ENCODE results near the gene DCHS2. TPM values are rescaled to one million over a fixed set of nuclear protein-coding genes. Genes with fewer than 3 reads are reported as not detected.

DCHS2 gene
- total RNA-seq, 1 experiment from 2014 or later, result not detected

GRCh38 chr4:154435895-154436294 is 55.7 kb downstream of the DCHS2 start:
- Histone ChIP-seq H3K9me2 (replicated peaks; ENCODE audit: insufficient read depth, low read length) (no peaks in the 10 kb centered on the region), H4K20me1 (ENCODE audit: insufficient read depth, low read depth, low read length) (no peaks in the 10 kb centered on the region), H3K4me1 (ENCODE audit: low read length) (no peaks in the 10 kb centered on the region), H3K9me3 (ENCODE audit: low read length) (no peaks in the 10 kb centered on the region), H3K27me3 (ENCODE audit: low read length) (no peaks in the 10 kb centered on the region), H3K4me3 (ENCODE audit: low read length) (no peak overlapping the region), H3K36me3 (ENCODE audit: insufficient read depth, low read length) (no peaks in the 10 kb centered on the region), H2AFZ (ENCODE audit: low read length) (no peak overlapping the region), H3K9ac (ENCODE audit: low read length) (no peak overlapping the region), H3K79me2 (ENCODE audit: low read length) (no peaks in the 10 kb centered on the region), H3K27ac (ENCODE audit: low read length) (no peak overlapping the region), H3K4me2 (ENCODE audit: low read depth, low read length, poor library complexity, severe bottlenecking) (no peak overlapping the region)
- no peak for DNase-seq

- no peaks in the 10 kb centered on the region for H4K20me1 ChIP-seq (ENCODE audit: insufficient read depth, low read depth, low read length)
- no peaks in the 10 kb centered on the region for H3K27me3 ChIP-seq (ENCODE audit: low read length)
Observed at GRCh38 chr4:154433543-154433942, 58.1 kb downstream of the DCHS2 start.

GRCh38 chr4:154429176-154429575 is 62.4 kb downstream of the DCHS2 start:
- no peak overlapping the region for H3K9ac ChIP-seq (ENCODE audit: low read length)
- no peaks in the 10 kb centered on the region for H3K79me2 ChIP-seq (ENCODE audit: low read length)
- H3K9me2 ChIP-seq (replicated peaks; ENCODE audit: insufficient read depth, low read length), result no peaks in the 10 kb centered on the region
- H3K4me2 ChIP-seq (ENCODE audit: low read depth, low read length, poor library complexity, severe bottlenecking), result no peak overlapping the region
- no peak for DNase-seq
- H3K4me3 ChIP-seq (ENCODE audit: low read length), result no peak overlapping the region
- no peaks in the 10 kb centered on the region for H4K20me1 ChIP-seq (ENCODE audit: insufficient read depth, low read depth, low read length)
- no peak overlapping the region for H3K27ac ChIP-seq (ENCODE audit: low read length)
- no peak overlapping the region for H2AFZ ChIP-seq (ENCODE audit: low read length)
- no peaks in the 10 kb centered on the region for H3K27me3 ChIP-seq (ENCODE audit: low read length)
- H3K36me3 ChIP-seq (ENCODE audit: insufficient read depth, low read length), result no peaks in the 10 kb centered on the region
- H3K9me3 ChIP-seq (ENCODE audit: low read length), result no peaks in the 10 kb centered on the region
- no peaks in the 10 kb centered on the region for H3K4me1 ChIP-seq (ENCODE audit: low read length)

More at GRCh38 chr4:154433543-154433942, 58.1 kb downstream of the DCHS2 start:
- Histone ChIP-seq H3K79me2 (ENCODE audit: low read length) (no peaks in the 10 kb centered on the region), H3K9me3 (ENCODE audit: low read length) (no peaks in the 10 kb centered on the region), H3K4me3 (ENCODE audit: low read length) (no peak overlapping the region), H3K27ac (ENCODE audit: low read length) (no peak overlapping the region), H3K9me2 (replicated peaks; ENCODE audit: insufficient read depth, low read length) (no peaks in the 10 kb centered on the region), H3K9ac (ENCODE audit: low read length) (no peak overlapping the region), H3K4me1 (ENCODE audit: low read length) (no peaks in the 10 kb centered on the region), H3K4me2 (ENCODE audit: low read depth, low read length, poor library complexity, severe bottlenecking) (no peak overlapping the region), H2AFZ (ENCODE audit: low read length) (no peak overlapping the region), H3K36me3 (ENCODE audit: insufficient read depth, low read length) (no peaks in the 10 kb centered on the region)
- DNase-seq, result no peak

- no peak overlapping the region for H3K4me3 ChIP-seq (ENCODE audit: low read length)
Observed at GRCh38 chr4:154427149-154427548, 64.5 kb downstream of the DCHS2 start.

GRCh38 chr4:154425514-154425913 is 66.1 kb downstream of the DCHS2 start:
- Histone ChIP-seq H3K9ac (ENCODE audit: low read length) (no peak overlapping the region), H3K4me2 (ENCODE audit: low read depth, low read length, poor library complexity, severe bottlenecking) (no peak overlapping the region), H3K9me2 (replicated peaks; ENCODE audit: insufficient read depth, low read length) (no peaks in the 10 kb centered on the region), H3K27ac (ENCODE audit: low read length) (no peak overlapping the region), H2AFZ (ENCODE audit: low read length) (no peak overlapping the region), H3K27me3 (ENCODE audit: low read length) (no peaks in the 10 kb centered on the region), H3K4me1 (ENCODE audit: low read length) (no peaks in the 10 kb centered on the region), H4K20me1 (ENCODE audit: insufficient read depth, low read depth, low read length) (no peaks in the 10 kb centered on the region), H3K36me3 (ENCODE audit: insufficient read depth, low read length) (no peaks in the 10 kb centered on the region), H3K9me3 (ENCODE audit: low read length) (no peaks in the 10 kb centered on the region), H3K4me3 (ENCODE audit: low read length) (no peak overlapping the region), H3K79me2 (ENCODE audit: low read length) (no peaks in the 10 kb centered on the region)
- DNase-seq, result no peak

More at GRCh38 chr4:154427149-154427548, 64.5 kb downstream of the DCHS2 start:
- H3K36me3 ChIP-seq (ENCODE audit: insufficient read depth, low read length), result no peaks in the 10 kb centered on the region
- H3K79me2 ChIP-seq (ENCODE audit: low read length), result no peaks in the 10 kb centered on the region
- no peaks in the 10 kb centered on the region for H3K9me3 ChIP-seq (ENCODE audit: low read length)
- DNase-seq, result no peak
- no peaks in the 10 kb centered on the region for H3K27me3 ChIP-seq (ENCODE audit: low read length)
- H2AFZ ChIP-seq (ENCODE audit: low read length), result no peak overlapping the region
- no peaks in the 10 kb centered on the region for H3K4me1 ChIP-seq (ENCODE audit: low read length)
- no peaks in the 10 kb centered on the region for H4K20me1 ChIP-seq (ENCODE audit: insufficient read depth, low read depth, low read length)
- no peak overlapping the region for H3K9ac ChIP-seq (ENCODE audit: low read length)
- H3K9me2 ChIP-seq (replicated peaks; ENCODE audit: insufficient read depth, low read length), result no peaks in the 10 kb centered on the region
- no peak overlapping the region for H3K4me2 ChIP-seq (ENCODE audit: low read depth, low read length, poor library complexity, severe bottlenecking)
- no peak overlapping the region for H3K27ac ChIP-seq (ENCODE audit: low read length)

- H3K4me2 ChIP-seq (ENCODE audit: low read depth, low read length, poor library complexity, severe bottlenecking), result no peak overlapping the region
- no peak overlapping the region for H3K9ac ChIP-seq (ENCODE audit: low read length)
- no peaks in the 10 kb centered on the region for H3K36me3 ChIP-seq (ENCODE audit: insufficient read depth, low read length)
- no peaks in the 10 kb centered on the region for H3K4me1 ChIP-seq (ENCODE audit: low read length)
- H3K27ac ChIP-seq (ENCODE audit: low read length), result no peak overlapping the region
- no peak overlapping the region for H3K4me3 ChIP-seq (ENCODE audit: low read length)
- H3K79me2 ChIP-seq (ENCODE audit: low read length), result no peaks in the 10 kb centered on the region
- no peaks in the 10 kb centered on the region for H4K20me1 ChIP-seq (ENCODE audit: insufficient read depth, low read depth, low read length)
- DNase-seq, result no peak
- H3K9me3 ChIP-seq (ENCODE audit: low read length), result no peaks in the 10 kb centered on the region
- H3K9me2 ChIP-seq (replicated peaks; ENCODE audit: insufficient read depth, low read length), result no peaks in the 10 kb centered on the region
- H3K27me3 ChIP-seq (ENCODE audit: low read length), result no peaks in the 10 kb centered on the region
- no peak overlapping the region for H2AFZ ChIP-seq (ENCODE audit: low read length)
Observed at GRCh38 chr4:154424810-154425484, 66.7 kb downstream of the DCHS2 start.

- DNase-seq, result no peak
- Histone ChIP-seq H3K4me1 (ENCODE audit: low read length) (no peaks in the 10 kb centered on the region), H3K36me3 (ENCODE audit: insufficient read depth, low read length) (no peaks in the 10 kb centered on the region), H3K4me3 (ENCODE audit: low read length) (no peak overlapping the region), H4K20me1 (ENCODE audit: insufficient read depth, low read depth, low read length) (no peaks in the 10 kb centered on the region), H3K79me2 (ENCODE audit: low read length) (no peaks in the 10 kb centered on the region), H3K9ac (ENCODE audit: low read length) (no peak overlapping the region), H3K27me3 (ENCODE audit: low read length) (no peaks in the 10 kb centered on the region), H3K9me3 (ENCODE audit: low read length) (no peaks in the 10 kb centered on the region), H2AFZ (ENCODE audit: low read length) (no peak overlapping the region), H3K27ac (ENCODE audit: low read length) (no peak overlapping the region), H3K4me2 (ENCODE audit: low read depth, low read length, poor library complexity, severe bottlenecking) (no peak overlapping the region), H3K9me2 (replicated peaks; ENCODE audit: insufficient read depth, low read length) (no peaks in the 10 kb centered on the region)
Observed at GRCh38 chr4:154422152-154422551, 69.4 kb downstream of the DCHS2 start.

GRCh38 chr4:154421618-154422017 is 70.0 kb downstream of the DCHS2 start:
- H3K4me3 ChIP-seq (ENCODE audit: low read length), result no peak overlapping the region
- H3K4me1 ChIP-seq (ENCODE audit: low read length), result no peaks in the 10 kb centered on the region
- H2AFZ ChIP-seq (ENCODE audit: low read length), result no peak overlapping the region
- peak; percentile 49 for DNase-seq
- H3K36me3 ChIP-seq (ENCODE audit: insufficient read depth, low read length), result no peaks in the 10 kb centered on the region
- no peak overlapping the region for H3K27ac ChIP-seq (ENCODE audit: low read length)
- H3K9me2 ChIP-seq (replicated peaks; ENCODE audit: insufficient read depth, low read length), result no peaks in the 10 kb centered on the region
- no peaks in the 10 kb centered on the region for H3K79me2 ChIP-seq (ENCODE audit: low read length)
- no peaks in the 10 kb centered on the region for H3K9me3 ChIP-seq (ENCODE audit: low read length)
- no peaks in the 10 kb centered on the region for H4K20me1 ChIP-seq (ENCODE audit: insufficient read depth, low read depth, low read length)
- no peak overlapping the region for H3K4me2 ChIP-seq (ENCODE audit: low read depth, low read length, poor library complexity, severe bottlenecking)
- H3K27me3 ChIP-seq (ENCODE audit: low read length), result no peaks in the 10 kb centered on the region
- no peak overlapping the region for H3K9ac ChIP-seq (ENCODE audit: low read length)
